CD14-positive monocyte (primary cell): Measurements from ENCODE around the gene SULT1C2. TPM values are rescaled to one million over a fixed set of nuclear protein-coding genes. Genes with fewer than 3 reads are reported as not detected.
"Not testable (repeated sequence)": the region's sequence is repeated elsewhere in the genome, so short reads cannot be mapped to it uniquely, and the experiment has no call there.

ENCODE experiments used
- DNase-seq, 3 donors: peaks; one replicate each; pipeline ENCODE4 v3.0.0-alpha.2; 2011 to 2022
- H2AFZ ChIP-seq: 2 replicates; pipeline ENCODE4 v1.6.0; 2012; ENCODE audit warnings: mild to moderate bottlenecking, low read depth, low read length, inconsistent platforms; ENCODE audit not compliant: insufficient read depth, poor library complexity, severe bottlenecking
- H3K27ac ChIP-seq, 2 donors: 1 replicate in 1 of 2; 2 replicates in 1 of 2; pipeline ENCODE4 v1.5.1; 2012 to 2013; ENCODE audit warnings: low read length in 2 of 2, control low read depth in 1 of 2, inconsistent platforms in 1 of 2, low read depth in 1 of 2, mild to moderate bottlenecking in 1 of 2
- H3K27me3 ChIP-seq, 2 donors: one replicate each; pipeline versions ENCODE4 v1.6.0 to v1.6.1; 2011 to 2013; ENCODE audit warnings: low read length in 2 of 2; ENCODE audit not compliant: control insufficient read depth in 2 of 2, insufficient read depth in 2 of 2
- H3K36me3 ChIP-seq, 2 donors: replicated peaks in 1 of 2; 1 replicate in 1 of 2; 2 replicates in 1 of 2; pipeline versions ENCODE4 v1.5.1 to v1.6.1; 2012 to 2013; ENCODE audit warnings: low read length in 2 of 2, control low read depth in 1 of 2, inconsistent platforms in 1 of 2, mild to moderate bottlenecking in 1 of 2; ENCODE audit not compliant: insufficient read depth in 2 of 2, control insufficient read depth in 1 of 2
- H3K4me1 ChIP-seq, 2 donors: 1 replicate in 1 of 2; 2 replicates in 1 of 2; pipeline versions ENCODE4 v1.5.1 to v1.6.1; 2012 to 2013; ENCODE audit warnings: low read length in 2 of 2, control low read depth in 1 of 2, inconsistent platforms in 1 of 2, mild to moderate bottlenecking in 1 of 2, moderate library complexity in 1 of 2; ENCODE audit not compliant: insufficient read depth in 2 of 2, control insufficient read depth in 1 of 2
- H3K4me2 ChIP-seq: replicated peaks from 2 replicates; pipeline ENCODE3; 2012; ENCODE audit warnings: low read length, moderate library complexity, mild to moderate bottlenecking; ENCODE audit not compliant: poor library complexity, severe bottlenecking; ENCODE audit errors: extremely low read depth
- H3K4me3 ChIP-seq, 3 experiments: fragments of 200-600 bp in 1 of 3; sonication (generic) in 1 of 3; replicated peaks in 1 of 3; 1 replicate in 2 of 3; 2 replicates in 1 of 3; pipeline ENCODE4 v1.5.1; 2011 to 2013; ENCODE audit warnings: low read length in 3 of 3, mild to moderate bottlenecking in 3 of 3, control low read depth in 2 of 3, low read depth in 2 of 3, inconsistent platforms in 1 of 3, moderate library complexity in 1 of 3
- H3K79me2 ChIP-seq: 2 replicates; pipeline ENCODE4 v1.6.0; 2012; ENCODE audit warnings: mild to moderate bottlenecking, control low read depth, inconsistent platforms, low read length, moderate library complexity; ENCODE audit not compliant: insufficient read depth
- H3K9ac ChIP-seq: 2 replicates; pipeline ENCODE4 v1.6.0; 2017; ENCODE audit warnings: low read length, mild to moderate bottlenecking; ENCODE audit not compliant: insufficient read depth, poor library complexity, severe bottlenecking
- H3K9me3 ChIP-seq, 2 donors: replicated peaks in 1 of 2; 1 replicate in 1 of 2; 2 replicates in 1 of 2; pipeline versions ENCODE4 v1.5.1 to v1.6.1; 2012 to 2013; ENCODE audit warnings: low read length in 2 of 2, control low read depth in 1 of 2; ENCODE audit not compliant: control insufficient read depth in 1 of 2, insufficient read depth in 1 of 2
- H4K20me1 ChIP-seq: 2 replicates; pipeline ENCODE4 v1.6.0; 2012; ENCODE audit warnings: mild to moderate bottlenecking, low read length, control low read depth, moderate library complexity; ENCODE audit not compliant: insufficient read depth
- H3K27ac Mint-ChIP-seq, 7 donors: one replicate each; pipeline ENCODE4 v1.8.0; 2020; ENCODE audit warnings: mild to moderate bottlenecking in 7 of 7, mixed read lengths in 7 of 7, moderate library complexity in 6 of 7, inconsistent platforms in 2 of 7
- H3K27me3 Mint-ChIP-seq, 3 donors: one replicate each; pipeline ENCODE4 v1.8.0; 2021 to 2022; ENCODE audit warnings: low read depth in 3 of 3, mild to moderate bottlenecking in 3 of 3, mixed read lengths in 3 of 3, moderate library complexity in 3 of 3, inconsistent platforms in 1 of 3
- H3K36me3 Mint-ChIP-seq, 2 donors: one replicate each; pipeline ENCODE4 v1.8.0; 2020; ENCODE audit warnings: mixed read lengths in 2 of 2, inconsistent platforms in 1 of 2, mild to moderate bottlenecking in 1 of 2
- H3K4me1 Mint-ChIP-seq: one replicate; pipeline ENCODE4 v1.8.0; 2020; ENCODE audit warnings: mild to moderate bottlenecking, mixed read lengths
- H3K4me3 Mint-ChIP-seq, 2 donors: one replicate each; pipeline ENCODE4 v1.8.0; 2020; ENCODE audit warnings: mild to moderate bottlenecking in 2 of 2, mixed read lengths in 2 of 2, moderate library complexity in 1 of 2
- H3K9me3 Mint-ChIP-seq, 7 donors: one replicate each; pipeline ENCODE4 v1.8.0; 2020 to 2022; ENCODE audit warnings: mixed read lengths in 7 of 7, mild to moderate bottlenecking in 6 of 7, moderate library complexity in 6 of 7, inconsistent platforms in 2 of 7
- WGBS: methylation state at CpG from one replicate; pipeline ENCODE4 v1.1.5; 2013; ENCODE audit warnings: missing lambda C conversion rate; ENCODE audit not compliant: insufficient coverage; 5-methylcytosine and 5-hydroxymethylcytosine counted together
- intact Hi-C, 2 donors: fragments of 100-400 bp; cut with micrococcal nuclease; formaldehyde crosslinking; loops; one replicate each; pipeline versions ENCODE4 v1.15.0 to v1.15.1; 2023
- polyA plus RNA-seq, 3 donors: library from polyadenylated mRNA; depleted of rRNA in 1 of 3; unstranded in 2 of 3; stranded (reverse) in 1 of 3; fragments of 300-500 nt in 2 of 3; fragments of >200 nt in 1 of 3; fragmentation: Illumina TruSeq in 2 of 3; gene quantifications; 1 replicate in 2 of 3; 2 replicates in 1 of 3; pipeline ENCODE4 v1.2.3, GENCODE V29; 2012 to 2021
- TF ChIP-seq, protein P1 (sequence below): fragments of 200-600 bp; IDR thresholded peaks from one replicate; pipeline ENCODE4 v1.8.0; 2022; ENCODE audit warnings: antibody characterized with exemption, mild to moderate bottlenecking

The SULT1C2 gene
- polyA plus RNA-seq, 3 donors, result not detected

DNA sequence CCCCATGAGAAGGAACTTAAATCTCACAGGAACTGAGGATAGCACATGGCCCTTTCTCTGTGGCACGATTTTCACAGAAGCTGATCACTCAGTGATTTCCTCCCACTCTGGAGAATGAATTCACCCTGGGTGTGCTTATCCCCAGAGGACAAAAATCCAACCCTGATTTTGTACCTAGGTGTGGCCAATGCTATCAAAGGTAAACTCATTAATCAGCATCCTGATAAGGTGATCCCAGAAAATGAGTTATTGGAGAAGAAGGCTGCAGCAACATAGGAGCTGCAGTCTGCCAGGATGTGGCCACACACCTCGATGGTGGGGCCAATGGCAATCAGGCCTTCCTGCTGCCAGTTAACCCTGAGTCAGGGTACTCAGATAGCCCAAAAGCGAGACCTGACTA lies 8.2 kb upstream of the SULT1C2 start:
- no peaks in the 10 kb centered on the region for H3K4me1 ChIP-seq
- H3K4me3 Mint-ChIP-seq, result no peak overlapping the region
- peaks cover 0 to 5% (median 1%) of the 10 kb centered on the region in 7 donors for H3K9me3 Mint-ChIP-seq
- no peak overlapping the region for H3K27ac ChIP-seq
- no peak overlapping the region for H3K27ac Mint-ChIP-seq
- peaks cover 0 to 2% (median 1%) of the 10 kb centered on the region in 3 donors for H3K27me3 Mint-ChIP-seq
- H3K79me2 ChIP-seq, result no peaks in the 10 kb centered on the region
- peaks cover 3% of the 10 kb centered on the region for H3K4me1 Mint-ChIP-seq
- intact Hi-C loops, result no loop called here
- no peak overlapping the region for H3K4me2 ChIP-seq
- H3K9me3 ChIP-seq, result no peaks in the 10 kb centered on the region
- no peaks in the 10 kb centered on the region for H3K36me3 ChIP-seq
- no peak for DNase-seq
- TF ChIP-seq, protein P1, sequence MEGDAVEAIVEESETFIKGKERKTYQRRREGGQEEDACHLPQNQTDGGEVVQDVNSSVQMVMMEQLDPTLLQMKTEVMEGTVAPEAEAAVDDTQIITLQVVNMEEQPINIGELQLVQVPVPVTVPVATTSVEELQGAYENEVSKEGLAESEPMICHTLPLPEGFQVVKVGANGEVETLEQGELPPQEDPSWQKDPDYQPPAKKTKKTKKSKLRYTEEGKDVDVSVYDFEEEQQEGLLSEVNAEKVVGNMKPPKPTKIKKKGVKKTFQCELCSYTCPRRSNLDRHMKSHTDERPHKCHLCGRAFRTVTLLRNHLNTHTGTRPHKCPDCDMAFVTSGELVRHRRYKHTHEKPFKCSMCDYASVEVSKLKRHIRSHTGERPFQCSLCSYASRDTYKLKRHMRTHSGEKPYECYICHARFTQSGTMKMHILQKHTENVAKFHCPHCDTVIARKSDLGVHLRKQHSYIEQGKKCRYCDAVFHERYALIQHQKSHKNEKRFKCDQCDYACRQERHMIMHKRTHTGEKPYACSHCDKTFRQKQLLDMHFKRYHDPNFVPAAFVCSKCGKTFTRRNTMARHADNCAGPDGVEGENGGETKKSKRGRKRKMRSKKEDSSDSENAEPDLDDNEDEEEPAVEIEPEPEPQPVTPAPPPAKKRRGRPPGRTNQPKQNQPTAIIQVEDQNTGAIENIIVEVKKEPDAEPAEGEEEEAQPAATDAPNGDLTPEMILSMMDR, result no peak
- no peaks in the 10 kb centered on the region for H3K27me3 ChIP-seq
- no peak overlapping the region for H3K9ac ChIP-seq
- H4K20me1 ChIP-seq, result no peaks in the 10 kb centered on the region
- no peaks in the 10 kb centered on the region for H3K36me3 Mint-ChIP-seq
- H3K4me3 ChIP-seq, result no peak overlapping the region
- no peak overlapping the region for H2AFZ ChIP-seq
- WGBS, result 36% methylated on average over 1 of the region's 3 CpGs

DNA sequence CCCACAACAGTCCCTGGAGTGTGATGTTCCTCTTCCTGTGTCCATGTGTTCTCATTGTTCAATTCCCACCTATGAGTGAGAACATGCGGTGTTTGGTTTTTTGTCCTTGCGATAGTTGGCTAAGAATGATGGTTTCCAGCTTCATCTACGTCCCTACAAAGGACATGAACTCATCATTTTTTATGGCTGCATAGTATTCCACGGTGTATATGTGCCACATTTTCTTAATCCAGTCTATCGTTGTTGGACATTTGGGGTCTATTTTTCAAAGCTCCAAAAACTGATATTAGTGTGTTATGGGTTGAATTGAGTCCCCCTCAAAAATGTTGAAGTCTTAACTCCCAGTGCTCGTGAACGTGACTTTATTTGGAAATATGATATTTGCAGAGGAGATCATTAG lies 4.1 kb upstream of the SULT1C2 start:
- DNase-seq, H3K36me3 Mint-ChIP-seq, H3K9me3 ChIP-seq, H3K4me3 Mint-ChIP-seq, H3K36me3 ChIP-seq, H3K27me3 Mint-ChIP-seq, intact Hi-C loops, H3K9me3 Mint-ChIP-seq, H3K27ac Mint-ChIP-seq, H3K9ac ChIP-seq, H3K27ac ChIP-seq, H3K4me1 Mint-ChIP-seq, H4K20me1 ChIP-seq, H2AFZ ChIP-seq, H3K4me1 ChIP-seq, H3K79me2 ChIP-seq, H3K4me3 ChIP-seq, H3K27me3 ChIP-seq, H3K4me2 ChIP-seq: not testable (repeated sequence)
- WGBS, result no CpG with 5 or more reads among the region's 7 CpGs
